HG03460 (cell line): ENCODE measurements around the gene GALNT2.

Experiments used
- ATAC-seq: cut with Tn5 transposase; IDR thresholded peaks from one replicate; pipeline ENCODE4 v1.9.1; 2021; ENCODE audit not compliant: unreplicated experiment

Gene GALNT2

DNA sequence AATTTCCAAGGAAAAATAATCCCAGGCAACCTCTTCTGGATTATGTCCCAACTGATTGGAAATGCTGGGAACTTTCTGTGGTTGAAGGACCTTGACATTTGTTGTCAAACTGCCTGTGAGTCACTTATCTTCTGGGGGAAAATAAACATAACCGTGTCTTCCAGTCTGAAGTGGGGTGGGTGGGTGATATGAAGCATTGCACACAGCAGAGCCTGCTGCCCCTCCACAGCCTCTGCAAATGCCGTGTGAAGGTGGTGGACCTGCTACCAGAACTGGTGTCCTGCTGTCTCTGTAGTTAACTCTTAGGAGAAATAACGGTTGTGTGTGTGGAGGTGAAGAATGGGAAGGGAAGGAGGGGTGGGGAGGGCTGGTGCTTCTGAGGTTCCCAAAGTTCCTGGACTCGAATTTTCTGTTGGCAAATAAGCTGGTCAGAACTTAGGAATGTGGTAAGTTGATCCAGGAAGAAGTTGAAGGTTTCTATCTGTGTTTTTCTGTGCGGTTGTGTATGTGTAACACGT lies 23.2 kb downstream of the GALNT2 start:
- ATAC-seq, result no peak

- ATAC-seq, result no peak
These were observed 24.6 kb downstream of the GALNT2 start for GRCh38 chr1:230091473-230092231.

GRCh38 chr1:230094746-230095145 lies 27.7 kb downstream of the GALNT2 start:
- ATAC-seq, result no peak

- ATAC-seq, result no peak
These were observed 28.9 kb downstream of the GALNT2 start for GRCh38 chr1:230095938-230096337.

DNA sequence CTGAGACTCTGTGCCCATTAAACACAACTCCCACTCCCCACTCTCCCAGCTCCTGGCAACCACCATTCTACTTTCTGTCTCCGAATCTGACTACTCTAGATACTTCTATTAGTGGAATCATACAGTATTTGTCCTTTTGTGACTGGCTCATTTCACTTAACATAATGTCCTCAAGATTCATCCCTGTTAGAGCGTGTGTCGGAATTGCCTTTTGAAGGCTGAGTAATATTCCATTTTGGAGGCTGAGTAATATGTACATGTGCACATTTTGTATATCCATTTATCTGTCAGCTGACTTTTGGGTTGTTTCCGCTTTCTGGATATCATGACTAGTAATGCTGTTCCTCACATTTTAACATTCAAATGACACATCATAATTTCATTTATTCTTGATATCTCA lies 30.3 kb downstream of the GALNT2 start:
- no peak for ATAC-seq

- no peak for ATAC-seq
These were observed 31.7 kb downstream of the GALNT2 start for GRCh38 chr1:230098723-230099122.

DNA sequence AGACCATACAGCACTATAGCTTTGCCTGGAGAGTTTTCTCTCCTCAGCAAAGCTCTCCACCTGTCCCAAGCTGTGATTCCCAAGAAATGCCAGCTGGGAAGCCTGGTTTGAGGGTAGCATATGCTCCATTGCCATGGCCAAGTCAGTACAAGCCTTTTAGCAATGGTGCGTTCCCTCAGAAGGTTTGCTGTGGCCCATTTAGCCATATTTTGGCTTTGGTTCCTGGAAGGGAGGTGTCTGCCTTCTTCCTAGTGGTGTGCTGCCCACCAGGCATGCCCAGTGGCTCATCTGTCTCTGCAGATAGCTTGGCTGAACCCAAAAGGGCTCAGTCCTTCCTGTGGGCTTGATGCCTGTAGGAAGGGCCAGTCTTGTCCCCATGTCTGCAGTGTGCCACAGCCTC lies 32.4 kb downstream of the GALNT2 start:
- ATAC-seq, result no peak

DNA sequence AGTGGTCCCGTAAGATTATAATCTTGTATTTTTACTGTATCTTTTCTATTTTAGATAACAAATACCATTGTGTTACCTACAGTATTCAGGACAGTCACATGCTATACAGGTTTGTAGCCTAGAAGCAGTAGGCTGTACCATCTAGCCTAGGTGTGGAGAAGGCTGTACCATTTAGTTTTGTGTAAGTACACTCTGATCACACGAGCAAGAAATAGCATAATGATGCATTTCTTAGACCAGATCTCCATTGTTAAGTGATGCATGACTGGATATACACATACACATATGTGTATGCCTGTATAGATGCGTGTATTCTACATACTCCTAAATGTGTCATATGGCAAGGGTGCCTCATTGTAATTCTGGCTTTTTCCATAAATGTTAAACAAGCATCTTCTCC lies 33.9 kb downstream of the GALNT2 start:
- no peak for ATAC-seq

- no peak for ATAC-seq
These were observed 34.5 kb downstream of the GALNT2 start for GRCh38 chr1:230101556-230101955.

DNA sequence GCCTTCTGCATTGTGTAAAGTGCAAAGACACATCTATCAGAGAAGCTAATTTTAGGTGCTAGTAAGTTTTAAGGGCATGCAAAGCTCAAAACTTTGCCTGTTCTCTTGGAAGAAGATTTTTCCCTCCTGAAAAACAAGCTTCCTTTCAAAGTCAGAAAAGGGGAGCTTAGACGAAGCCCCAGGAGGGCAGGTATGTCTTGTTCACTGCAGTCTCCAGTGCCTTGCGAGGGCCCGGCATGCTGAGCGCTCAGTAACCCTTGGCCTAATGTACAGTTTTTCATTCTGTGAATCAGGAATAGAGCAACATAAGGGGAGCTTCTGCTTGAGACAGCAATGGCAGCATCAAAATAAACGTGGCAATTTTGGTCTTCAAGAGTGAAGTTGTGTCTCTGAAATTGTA lies 35.0 kb downstream of the GALNT2 start:
- no peak for ATAC-seq

DNA sequence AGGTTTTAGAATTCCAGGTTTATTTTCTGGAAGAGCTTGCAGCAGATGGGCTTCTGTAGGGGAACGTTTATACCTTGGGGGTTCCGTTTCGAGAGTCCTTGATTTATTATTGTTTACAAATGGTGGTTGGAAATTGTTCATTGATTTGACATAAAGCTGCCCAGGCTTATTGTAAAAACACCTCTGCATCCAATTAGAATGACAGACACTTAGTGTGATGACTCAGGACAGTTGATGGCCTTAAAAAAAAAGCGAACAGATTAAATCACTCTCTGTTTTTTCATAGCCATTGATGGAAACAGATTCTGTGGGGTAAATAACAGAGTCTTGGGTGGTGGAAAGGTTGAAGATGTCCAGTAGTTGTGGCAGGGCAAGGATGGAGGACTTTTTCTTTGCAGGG lies 35.4 kb downstream of the GALNT2 start:
- ATAC-seq, result no peak

- ATAC-seq, result no peak
These were observed 36.5 kb downstream of the GALNT2 start for GRCh38 chr1:230103306-230104173.

GRCh38 chr1:230104395-230105244 lies 37.6 kb downstream of the GALNT2 start:
- peak; percentile 49 for ATAC-seq

- ATAC-seq, result no peak
These were observed 38.3 kb downstream of the GALNT2 start for GRCh38 chr1:230105245-230105753.

- peak; percentile 18 for ATAC-seq
These were observed 39.0 kb downstream of the GALNT2 start for GRCh38 chr1:230105754-230106625.

- no peak for ATAC-seq
These were observed 40.9 kb downstream of the GALNT2 start for GRCh38 chr1:230107941-230108340.

- no peak for ATAC-seq
These were observed 41.5 kb downstream of the GALNT2 start for GRCh38 chr1:230108580-230108979.

GRCh38 chr1:230109066-230109465 lies 42.0 kb downstream of the GALNT2 start:
- no peak for ATAC-seq

GRCh38 chr1:230109895-230110667 lies 43.0 kb downstream of the GALNT2 start:
- peak; percentile 86 for ATAC-seq
